Stimulated activated CD4-positive, alpha-beta T cell treated with anti-CD3 and anti-CD28 coated beads, Interleukin-1b, Interleukin-23, amount 100 ng/mL, for 1 hour (primary cell): ENCODE measurements around the gene SH3PXD2A.
"Not testable (repeated sequence)": the region's sequence is repeated elsewhere in the genome, so short reads cannot be mapped to it uniquely, and the experiment has no call there.

ENCODE experiments used
- DNase-seq, 2 donors: peaks; one replicate each; pipeline ENCODE4 v3.0.0-alpha.2; 2020; ENCODE audit warnings: low read depth in 2 of 2

The SH3PXD2A gene

GRCh38 chr10:103622935-103623574, 232.3 kb downstream of the SH3PXD2A start:
- DNase-seq: no peak

GRCh38 chr10:103622286-103622685, 233.1 kb downstream of the SH3PXD2A start:
- DNase-seq: no peak

GRCh38 chr10:103621783-103622125, 233.6 kb downstream of the SH3PXD2A start:
- no peak for DNase-seq

GRCh38 chr10:103620891-103621782, 234.2 kb downstream of the SH3PXD2A start:
- no peak for DNase-seq

GRCh38 chr10:103620352-103620740, 235.0 kb downstream of the SH3PXD2A start:
- DNase-seq: no peak

- no peak for DNase-seq
Observed at GRCh38 chr10:103619424-103620351, 235.7 kb downstream of the SH3PXD2A start.

GRCh38 chr10:103618575-103619423, 236.6 kb downstream of the SH3PXD2A start:
- DNase-seq: no peak

GRCh38 chr10:103617602-103618385, 237.6 kb downstream of the SH3PXD2A start:
- no peak for DNase-seq

GRCh38 chr10:103616705-103617601, 238.4 kb downstream of the SH3PXD2A start:
- no peak for DNase-seq

GRCh38 chr10:103614306-103615158, 240.8 kb downstream of the SH3PXD2A start:
- DNase-seq: no peak

GRCh38 chr10:103613616-103614015, 241.8 kb downstream of the SH3PXD2A start:
- DNase-seq: no peak

GRCh38 chr10:103612462-103613365, 242.7 kb downstream of the SH3PXD2A start:
- DNase-seq: no peak

- DNase-seq: no peak
Observed at GRCh38 chr10:103610921-103611511, 244.4 kb downstream of the SH3PXD2A start.

- DNase-seq: no peak
Observed at GRCh38 chr10:103610083-103610472, 245.3 kb downstream of the SH3PXD2A start.

GRCh38 chr10:103609231-103610082, 245.9 kb downstream of the SH3PXD2A start:
- no peak for DNase-seq

- DNase-seq: not testable (repeated sequence)
Observed at GRCh38 chr10:103608056-103608455, 247.3 kb downstream of the SH3PXD2A start.
